Measurements from ENCODE around the gene SLC25A21.
"Not testable (repeated sequence)": the region's sequence is repeated elsewhere in the genome, so short reads cannot be mapped to it uniquely, and the experiment has no call there.

The SLC25A21 gene

DNA sequence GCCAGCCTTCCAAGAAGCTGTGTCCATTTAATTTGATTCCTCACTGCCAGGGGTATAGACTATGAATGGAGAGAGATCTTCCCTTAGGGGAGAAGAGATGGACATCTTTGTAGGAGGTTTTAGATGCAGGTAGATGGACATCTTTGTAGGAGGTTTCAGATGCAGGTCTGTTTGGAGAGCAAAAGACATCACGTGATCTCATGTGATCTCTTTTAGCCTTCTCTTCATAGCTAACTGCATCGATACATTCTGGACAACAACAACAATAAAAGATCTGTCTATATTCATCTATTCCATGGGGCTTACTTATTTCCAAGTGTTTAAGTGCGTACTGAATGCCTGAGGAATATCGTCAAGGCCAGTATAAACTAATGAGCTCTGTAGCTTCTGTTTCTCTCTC is 347.6 kb downstream of the SLC25A21 start:
- DNase-seq (ENCODE audit: low read depth in 2 of 2), result no peak

GRCh38 chr14:36823651-36824050 is 348.8 kb downstream of the SLC25A21 start:
- DNase-seq (ENCODE audit: low read depth in 2 of 2), result no peak

GRCh38 chr14:36822685-36823084 is 349.7 kb downstream of the SLC25A21 start:
- DNase-seq (ENCODE audit: low read depth in 2 of 2), result no peak

- DNase-seq (ENCODE audit: low read depth in 2 of 2), result no peak
Measured at GRCh38 chr14:36820901-36821300, 351.5 kb downstream of the SLC25A21 start.

DNA sequence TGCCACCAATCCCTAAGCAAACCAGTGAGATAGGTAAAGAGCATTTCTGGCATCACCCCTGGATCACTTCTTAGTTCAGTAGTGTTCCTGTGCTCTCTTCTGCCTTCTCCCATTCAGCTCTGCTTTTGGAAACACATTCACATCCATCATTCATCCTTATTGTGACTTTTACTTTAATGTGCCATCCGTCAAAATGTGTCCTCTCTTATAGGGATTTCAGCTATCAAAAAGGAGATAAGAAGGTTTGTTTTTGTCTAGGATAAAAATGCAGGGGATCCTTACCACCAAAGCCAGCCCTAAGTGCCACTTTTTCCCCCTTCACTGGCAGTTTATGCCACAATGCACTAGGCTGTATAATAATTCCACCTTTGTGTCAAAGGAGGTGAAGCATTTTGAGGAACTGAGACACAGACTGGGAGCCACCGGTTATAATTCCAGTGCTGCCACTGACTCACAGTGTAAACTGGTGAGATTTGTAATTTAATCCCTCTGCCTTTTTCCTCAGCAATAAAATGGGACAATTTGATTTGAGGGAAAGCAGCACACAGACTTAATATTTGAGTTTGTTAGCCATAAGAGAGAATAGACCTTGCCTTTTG is 352.2 kb downstream of the SLC25A21 start:
- no peak for DNase-seq (ENCODE audit: low read depth in 2 of 2)

- no peak for DNase-seq (ENCODE audit: low read depth in 2 of 2)
Measured at GRCh38 chr14:36818794-36819384, 353.5 kb downstream of the SLC25A21 start.

GRCh38 chr14:36818246-36818645 is 354.2 kb downstream of the SLC25A21 start:
- DNase-seq (ENCODE audit: low read depth in 2 of 2), result no peak

- no peak for DNase-seq (ENCODE audit: low read depth in 2 of 2)
Measured at GRCh38 chr14:36817071-36817930, 355.1 kb downstream of the SLC25A21 start.

- no peak for DNase-seq (ENCODE audit: low read depth in 2 of 2)
Measured at GRCh38 chr14:36816481-36816880, 355.9 kb downstream of the SLC25A21 start.

GRCh38 chr14:36814783-36815182 is 357.6 kb downstream of the SLC25A21 start:
- DNase-seq (ENCODE audit: low read depth in 2 of 2), result not testable (repeated sequence)

GRCh38 chr14:36810209-36810608 is 362.2 kb downstream of the SLC25A21 start:
- no peak for DNase-seq (ENCODE audit: low read depth in 2 of 2)

- no peak for DNase-seq (ENCODE audit: low read depth in 2 of 2)
Measured at GRCh38 chr14:36807727-36808126, 364.7 kb downstream of the SLC25A21 start.

DNA sequence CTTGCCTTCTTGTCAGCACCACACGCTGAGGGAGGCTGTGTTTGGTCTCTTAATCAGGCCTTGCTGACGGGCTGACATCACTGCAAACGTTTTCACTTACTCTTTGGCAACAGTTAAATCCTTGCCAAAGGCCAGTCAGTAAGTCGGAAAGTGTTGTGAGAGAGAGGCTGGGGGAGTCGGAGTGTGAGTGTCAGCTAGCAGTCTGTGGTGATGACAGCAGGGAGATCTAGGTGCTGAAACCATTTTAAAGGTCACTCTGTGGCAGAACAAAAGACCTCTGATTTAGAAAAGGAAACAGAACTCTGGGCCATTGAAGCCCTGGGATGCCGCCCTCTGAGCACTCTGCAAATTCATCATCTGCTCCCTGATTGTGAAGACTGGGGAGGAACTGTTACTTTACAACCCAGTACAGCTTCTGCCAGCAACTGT is 367.3 kb downstream of the SLC25A21 start:
- DNase-seq (ENCODE audit: low read depth in 2 of 2), result no peak

GRCh38 chr14:36797634-36798033 is 374.8 kb downstream of the SLC25A21 start:
- no peak for DNase-seq (ENCODE audit: low read depth in 2 of 2)

DNA sequence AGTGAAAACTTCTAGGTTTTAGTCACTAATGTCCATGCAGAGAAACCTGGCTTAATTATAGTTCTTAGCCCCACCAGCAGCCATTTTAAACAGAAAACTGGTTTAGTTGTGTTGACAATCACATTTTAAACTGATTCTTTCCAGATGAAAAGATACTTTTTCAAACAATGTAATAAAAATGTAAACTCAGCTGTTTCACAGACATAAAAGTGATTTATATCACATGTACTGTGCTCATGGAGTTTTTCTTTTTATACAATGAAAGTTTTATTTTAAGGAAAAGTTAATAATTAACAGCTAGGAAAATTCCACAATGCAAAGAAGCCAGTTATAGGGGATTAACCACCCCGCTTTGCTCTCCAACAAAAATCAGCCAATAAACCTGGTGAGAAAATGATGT is 381.0 kb downstream of the SLC25A21 start:
- DNase-seq (ENCODE audit: low read depth in 2 of 2), result no peak

DNA sequence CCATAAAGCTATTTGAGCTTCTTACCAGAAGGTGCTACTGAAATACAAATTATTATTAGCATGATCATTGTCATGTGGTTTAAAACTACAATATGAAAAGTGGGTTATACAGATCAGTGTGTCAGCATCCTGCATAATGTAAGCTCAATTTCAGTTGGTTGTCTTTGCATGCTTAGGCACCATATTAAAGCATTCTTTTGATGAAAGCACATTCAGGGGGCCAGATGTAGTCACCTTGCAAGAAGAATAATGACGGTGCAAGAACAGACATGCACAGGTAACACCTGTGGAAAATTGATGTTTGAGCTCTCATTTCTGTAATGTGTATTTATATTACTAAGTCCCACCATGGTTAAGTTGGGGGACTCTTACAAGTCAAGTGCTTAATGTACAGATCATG is 386.9 kb downstream of the SLC25A21 start:
- no peak for DNase-seq (ENCODE audit: low read depth in 2 of 2)

GRCh38 chr14:36784541-36784940 is 387.9 kb downstream of the SLC25A21 start:
- no peak for DNase-seq (ENCODE audit: low read depth in 2 of 2)

- DNase-seq (ENCODE audit: low read depth in 2 of 2), result no peak
Measured at GRCh38 chr14:36781897-36782296, 390.5 kb downstream of the SLC25A21 start.

GRCh38 chr14:36773558-36773957 is 398.8 kb downstream of the SLC25A21 start:
- no peak for DNase-seq (ENCODE audit: low read depth in 2 of 2)

DNA sequence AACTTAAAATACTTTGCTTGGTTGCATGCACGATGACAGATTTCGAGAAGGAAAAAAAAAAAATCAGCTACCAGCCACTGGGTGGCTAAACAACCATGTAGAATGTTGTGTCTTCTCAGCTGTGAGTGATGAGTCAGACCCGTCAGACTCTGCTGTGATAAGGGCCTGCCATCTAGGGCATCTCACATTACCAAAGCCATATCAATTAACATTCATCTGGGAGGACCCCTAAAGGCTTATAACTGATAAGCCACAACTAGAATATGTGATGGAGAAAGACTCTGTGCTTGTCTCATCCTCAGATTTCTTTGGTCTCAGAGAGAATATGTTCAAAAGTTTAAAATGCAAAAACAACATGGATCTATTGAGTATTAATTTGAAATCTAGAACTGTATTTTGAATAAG is 399.3 kb downstream of the SLC25A21 start:
- DNase-seq (ENCODE audit: low read depth in 2 of 2), result no peak

GRCh38 chr14:36771028-36771640 is 401.3 kb downstream of the SLC25A21 start:
- no peak for DNase-seq (ENCODE audit: low read depth in 2 of 2)

DNA sequence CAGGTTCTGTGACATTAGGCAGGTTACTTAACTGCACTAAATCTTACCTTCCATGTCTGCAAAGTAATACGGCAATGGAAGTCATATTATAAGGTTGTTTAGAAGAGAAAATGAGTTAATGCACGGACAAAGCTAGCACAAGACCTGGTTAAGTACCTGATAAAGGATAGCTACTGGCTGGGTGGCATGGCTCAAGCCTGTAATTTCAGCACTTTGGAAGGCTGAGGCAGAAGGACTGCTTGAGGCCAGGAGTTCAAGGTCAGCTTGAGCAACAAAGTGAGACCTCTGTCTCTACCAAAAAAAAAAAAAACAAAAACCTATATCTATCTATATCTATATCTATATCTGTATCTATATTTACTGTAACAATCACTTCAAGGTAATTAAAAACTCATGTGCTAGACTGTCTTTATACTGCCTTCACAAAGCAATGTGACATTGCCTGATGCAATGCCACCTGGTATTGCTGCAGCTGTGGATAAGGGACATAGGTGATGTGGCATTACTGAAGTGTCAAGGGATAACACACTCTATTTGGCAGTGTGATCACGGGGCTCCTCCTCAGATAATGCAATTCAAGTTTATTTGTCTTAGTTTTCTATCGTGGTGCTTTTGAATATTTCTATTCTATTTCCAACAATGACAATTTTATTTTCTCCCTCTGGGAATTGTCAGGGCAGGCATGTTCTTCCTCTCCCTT is 403.6 kb downstream of the SLC25A21 start:
- no peak for DNase-seq (ENCODE audit: low read depth in 2 of 2)
